HepG2 (cell line): Measurements from ENCODE around the gene SLC29A1. TPM values are rescaled to one million over a fixed set of nuclear protein-coding genes. Genes with fewer than 3 reads are reported as not detected.

Source experiments
- DNMT3B ChIP-seq: conservative IDR thresholded peaks from 2 replicates; pipeline ENCODE4 v1.6.1; 2016; ENCODE audit warnings: missing biosample characterization, control low read depth
- FIP1L1 ChIP-seq: fragments of 200-400 bp; formaldehyde crosslinking; IDR thresholded peaks from 2 replicates; pipeline ENCODE4 v1.6.1; 2018; ENCODE audit warnings: low read depth, mild to moderate bottlenecking, low read length, moderate library complexity, borderline replicate concordance; ENCODE audit not compliant: insufficient read depth
- FOXK1 ChIP-seq: sonication (generic); formaldehyde crosslinking; IDR thresholded peaks from 2 replicates; pipeline ENCODE4 v1.4.0; 2020; ENCODE audit warnings: low read depth, missing genetic modification reagents, borderline replicate concordance
- HOXA5 ChIP-seq: sonication (generic); formaldehyde crosslinking; IDR thresholded peaks from 2 replicates; pipeline ENCODE4 v1.4.0; 2020; ENCODE audit warnings: missing genetic modification reagents
- KDM4B ChIP-seq: sonication (generic); formaldehyde crosslinking; IDR thresholded peaks from 2 replicates; pipeline ENCODE4 v1.4.0; 2020; ENCODE audit warnings: missing genetic modification reagents
- MIER3 ChIP-seq: IDR thresholded peaks from 2 replicates; pipeline ENCODE4 v1.6.1; 2016; ENCODE audit warnings: missing compliant biosample characterization, borderline replicate concordance
- PAF1 ChIP-seq: IDR thresholded peaks from 2 replicates; pipeline ENCODE4 v1.6.1; 2016; ENCODE audit warnings: missing genetic modification reagents, missing compliant biosample characterization
- PHF21A ChIP-seq: sonication (generic); formaldehyde crosslinking; IDR thresholded peaks from 2 replicates; pipeline ENCODE4 v1.5.0; 2020; ENCODE audit warnings: mild to moderate bottlenecking, missing genetic modification reagents
- PRDM10 ChIP-seq: sonication (generic); formaldehyde crosslinking; IDR thresholded peaks from 2 replicates; pipeline ENCODE4 v1.4.0; 2020; ENCODE audit warnings: low read depth, missing genetic modification reagents
- REPIN1 ChIP-seq: sonication (generic); formaldehyde crosslinking; IDR thresholded peaks from 2 replicates; pipeline ENCODE4 v1.8.0; 2022; ENCODE audit warnings: missing genetic modification reagents, low read depth, mild to moderate bottlenecking, borderline replicate concordance
- SETDB1 ChIP-seq: sonication (generic); formaldehyde crosslinking; IDR thresholded peaks from 2 replicates; pipeline ENCODE4 v1.5.1; 2020; ENCODE audit warnings: missing genetic modification reagents, mild to moderate bottlenecking, borderline replicate concordance
- SIN3B ChIP-seq: fragments of 150-350 bp; IDR thresholded peaks from 2 replicates; pipeline ENCODE4 v1.6.1; 2014; ENCODE audit warnings: low read length
- SP140L ChIP-seq: sonication (generic); formaldehyde crosslinking; IDR thresholded peaks from 2 replicates; pipeline ENCODE4 v1.4.0; 2020; ENCODE audit warnings: missing genetic modification reagents, borderline replicate concordance
- SRY ChIP-seq: sonication (generic); formaldehyde crosslinking; IDR thresholded peaks from 2 replicates; pipeline ENCODE4 v1.8.0; 2022; ENCODE audit warnings: mild to moderate bottlenecking, missing genetic modification reagents
- TGIF2 ChIP-seq: IDR thresholded peaks from 2 replicates; pipeline ENCODE4 v1.6.1; 2016; ENCODE audit warnings: control low read depth, missing compliant biosample characterization
- ZMYM4 ChIP-seq: sonication (generic); formaldehyde crosslinking; IDR thresholded peaks from 2 replicates; pipeline ENCODE4 v1.8.1; 2023; ENCODE audit warnings: mild to moderate bottlenecking, missing genetic modification reagents
- ZNF230 ChIP-seq: sonication (generic); formaldehyde crosslinking; IDR thresholded peaks from 2 replicates; pipeline ENCODE4 v1.4.0; 2020; ENCODE audit warnings: mild to moderate bottlenecking, missing genetic modification reagents
- ZNF280D ChIP-seq: sonication (generic); formaldehyde crosslinking; IDR thresholded peaks from 2 replicates; pipeline ENCODE4 v1.5.1; 2020; ENCODE audit warnings: mild to moderate bottlenecking, missing genetic modification reagents
- ZNF296 ChIP-seq: sonication (generic); formaldehyde crosslinking; conservative IDR thresholded peaks from 2 replicates; pipeline ENCODE4 v1.5.0; 2020; ENCODE audit warnings: mild to moderate bottlenecking, missing genetic modification reagents
- ZNF3 ChIP-seq: IDR thresholded peaks from 2 replicates; pipeline ENCODE4 v1.7.0; 2017; ENCODE audit warnings: inconsistent platforms
- ZNF329 ChIP-seq: sonication (generic); formaldehyde crosslinking; IDR thresholded peaks from 2 replicates; pipeline ENCODE4 v1.9.0; 2021; ENCODE audit warnings: low read depth, mild to moderate bottlenecking, missing genetic modification reagents
- ZNF430 ChIP-seq: sonication (generic); formaldehyde crosslinking; IDR thresholded peaks from 2 replicates; pipeline ENCODE4 v1.9.0; 2021; ENCODE audit warnings: mild to moderate bottlenecking, missing genetic modification reagents
- ZNF570 ChIP-seq: sonication (generic); formaldehyde crosslinking; IDR thresholded peaks from 2 replicates; pipeline ENCODE4 v1.4.0; 2020; ENCODE audit warnings: mild to moderate bottlenecking, missing genetic modification reagents, borderline replicate concordance
- ZNF607 ChIP-seq: sonication (generic); formaldehyde crosslinking; IDR thresholded peaks from 2 replicates; pipeline ENCODE4 v1.5.1; 2020; ENCODE audit warnings: missing genetic modification reagents, mild to moderate bottlenecking, borderline replicate concordance
- ZNF850 ChIP-seq: sonication (generic); formaldehyde crosslinking; conservative IDR thresholded peaks from 2 replicates; pipeline ENCODE4 v1.9.0; 2021; ENCODE audit warnings: mild to moderate bottlenecking, missing genetic modification reagents
- polyA plus RNA-seq, 8 experiments: library from polyadenylated mRNA; depleted of rRNA in 3 of 8; stranded (reverse) in 7 of 8; unstranded in 1 of 8; fragments of >200 nt; fragmentation: Illumina TruSeq in 4 of 8; extraction: Trizol in 4 of 8; gene quantifications; 2 replicates each; pipeline versions ENCODE4 v1.2.1 to v1.2.3, GENCODE V29; 2011 to 2016; ENCODE audit warnings: low read depth in 4 of 8, missing spikeins in 1 of 8, mixed read lengths in 1 of 8; ENCODE audit not compliant: insufficient read depth in 1 of 8
- total RNA-seq, 5 experiments: library from RNA; depleted of rRNA; stranded (reverse); fragments of >200 nt; fragmentation: Illumina TruSeq; extraction: Trizol; gene quantifications; 2 replicates each; pipeline ENCODE4 v1.2.3, GENCODE V29; 2016; ENCODE audit warnings: low read depth in 1 of 5

SLC29A1 gene
- total and polyA plus RNA-seq, 2 of the 13 experiments (the other 11 are each of a cell fraction or from before 2014, with no cell fraction given): 43.2 to 106 TPM

GRCh38 chr6:44265007-44265721 lies 41.8 kb downstream of the SLC29A1 start, which contains the start of gene NFKBIE (continued):
- TF ChIP-seq ZNF329 (no peak), PRDM10 (no peak; the same call in none of the 2 replicates), DNMT3B (no peak), SRY (CRISPR knock-in tag) (no peak; the same call in 1 of the 2 replicates), MIER3 (CRISPR knock-in tag) (no peak), SIN3B (no peak), FOXK1 (peak; percentile 48; the same call in 1 of the 2 replicates), ZNF3 (CRISPR knock-in tag) (no peak), ZNF296 (CRISPR knock-in tag) (peak; percentile 87), HOXA5 (CRISPR knock-in tag) (peak; percentile 46; the same call in 1 of the 2 replicates), KDM4B (CRISPR knock-in tag) (0 out of 2 replicates have a peak, but pooled peaks have one; percentile 28), PAF1 (CRISPR knock-in tag) (no peak), PHF21A (CRISPR knock-in tag) (no peak), ZNF430 (peak; percentile 74; the same call in 1 of the 2 replicates), ZMYM4 (CRISPR knock-in tag) (peak; percentile 67), REPIN1 (CRISPR knock-in tag) (peak; percentile 81; the same call in 1 of the 2 replicates), FIP1L1 (no peak), SETDB1 (no peak), SP140L (CRISPR knock-in tag) (peak; percentile 60; the same call in 1 of the 2 replicates), ZNF230 (CRISPR knock-in tag) (peak; percentile 76; the same call in 1 of the 2 replicates), ZNF607 (peak; percentile 85), ZNF280D (CRISPR knock-in tag) (no peak), TGIF2 (0 out of 2 replicates have a peak, but pooled peaks have one; percentile 77), ZNF850 (0 out of 2 replicates have a peak, but pooled peaks have one; percentile 34), ZNF570 (no peak)
